Measurements from ENCODE around the gene METTL26.

METTL26 gene

GRCh38 chr16:636206-637080 is at the start of gene METTL26:
TSS of gene METTL26 (minus strand) at chr16:636305. CDS start at chr16:636290, 15 bp downstream.
- peak; percentile 96 for DNase-seq

- DNase-seq, result peak; percentile 89
Observed at GRCh38 chr16:684961-685696, 49.0 kb upstream of the METTL26 start.

GRCh38 chr16:684071-684794 is 48.1 kb upstream of the METTL26 start, which contains the start of gene JMJD8:
TSS of gene JMJD8 (minus strand) at chr16:684334. CDS start at chr16:684319, 15 bp downstream.
- peak; percentile 98 for DNase-seq

- no peak for DNase-seq
Observed at GRCh38 chr16:683396-684070, 47.4 kb upstream of the METTL26 start.

GRCh38 chr16:682493-683395 is 46.6 kb upstream of the METTL26 start:
- DNase-seq, result no peak

GRCh38 chr16:681746-682427 is 45.8 kb upstream of the METTL26 start:
- DNase-seq, result no peak

GRCh38 chr16:680967-681745 is 45.1 kb upstream of the METTL26 start:
- no peak for DNase-seq

- no peak for DNase-seq
Observed at GRCh38 chr16:680625-680945, 44.5 kb upstream of the METTL26 start.

- peak; percentile 91 for DNase-seq
Observed at GRCh38 chr16:679814-680624, 43.9 kb upstream of the METTL26 start, which contains the start of gene STUB1. TSS of gene STUB1 (plus strand) at chr16:680410. CDS start at chr16:680526, 116 bp downstream.

GRCh38 chr16:678858-679813 is 43.0 kb upstream of the METTL26 start:
- peak; percentile 88 for DNase-seq

- no peak for DNase-seq
Observed at GRCh38 chr16:678209-678857, 42.2 kb upstream of the METTL26 start.

GRCh38 chr16:677316-678190 is 41.4 kb upstream of the METTL26 start:
- peak; percentile 75 for DNase-seq

GRCh38 chr16:676913-677312 is 40.8 kb upstream of the METTL26 start:
- peak; percentile 93 for DNase-seq

- no peak for DNase-seq
Observed at GRCh38 chr16:676565-676902, 40.4 kb upstream of the METTL26 start.

- no peak for DNase-seq
Observed at GRCh38 chr16:675884-676564, 39.9 kb upstream of the METTL26 start.
